ENCODE data around the gene RYR2. TPM values are rescaled to one million over a fixed set of nuclear protein-coding genes. Genes with fewer than 3 reads are reported as not detected.

The RYR2 gene
- total RNA-seq, 2 experiments from 2014 or later: 0.08 to 0.13 TPM

GRCh38 chr1:237863234-237863633 lies 821.2 kb downstream of the RYR2 start:
- ChIA-PET POLR2A (no interaction called here), CTCF (interaction anchor here (1.3 kb wide), 1 partner anchor 15 kb away, joined by 3 read pairs; no protein-coding TSS in a partner anchor)

- CTCF ChIA-PET: interaction anchor here (0.8 to 1.3 kb wide), 3 partner anchors 9 to 13 kb away, joined by 3 read pairs; no protein-coding TSS in a partner anchor
- POLR2A ChIA-PET: no interaction called here
Observed at GRCh38 chr1:237864338-237865244, 822.6 kb downstream of the RYR2 start.

GRCh38 chr1:237867380-237867888 lies 825.5 kb downstream of the RYR2 start:
- CTCF ChIA-PET: no interaction called here

GRCh38 chr1:237868817-237869600 lies 827.0 kb downstream of the RYR2 start:
- ChIA-PET CTCF (no interaction called here), POLR2A (no interaction called here)

More at GRCh38 chr1:237867380-237867888, 825.5 kb downstream of the RYR2 start:
- POLR2A ChIA-PET: no interaction called here

GRCh38 chr1:237873487-237874211 lies 831.7 kb downstream of the RYR2 start:
- ChIA-PET CTCF (no interaction called here), POLR2A (no interaction called here)

- ChIA-PET POLR2A (no interaction called here), CTCF (no interaction called here)
Observed at GRCh38 chr1:237875291-237875690, 833.3 kb downstream of the RYR2 start.

- ChIA-PET POLR2A (no interaction called here), CTCF (interaction anchor here (1.0 kb wide), 1 partner anchor 14 kb away, joined by 3 read pairs; no protein-coding TSS in a partner anchor)
Observed at GRCh38 chr1:237877631-237878030, 835.6 kb downstream of the RYR2 start.

GRCh38 chr1:237878406-237878805 lies 836.4 kb downstream of the RYR2 start:
- CTCF ChIA-PET: interaction anchor here (1.0 kb wide), 1 partner anchor 14 kb away, joined by 3 read pairs; no protein-coding TSS in a partner anchor
- POLR2A ChIA-PET: no interaction called here

- POLR2A ChIA-PET: no interaction called here
Observed at GRCh38 chr1:237879195-237879594, 837.2 kb downstream of the RYR2 start.

More at GRCh38 chr1:237879195-237879594, 837.2 kb downstream of the RYR2 start:
- CTCF ChIA-PET: no interaction called here

Other genes starting within 250 kb of the RYR2 start
- gene MTR, start 246.9 kb upstream of the RYR2 start, total RNA-seq: 10 to 100 TPM; 52.5 to 54.7 TPM
- not detected for gene MT1HL1, start 37.7 kb upstream of the RYR2 start, total RNA-seq